BE2C (cell line): ENCODE measurements around the gene PKD2L1.

Source experiments
- DNase-seq: peaks from one replicate; pipeline ENCODE4 v3.0.0-alpha.2; 2020
- H3K27me3 ChIP-seq: fragments of 250-450 bp; sonication (Bioruptor Pico); 2 replicates; pipeline ENCODE4 v1.5.1; 2020; ENCODE audit warnings: mild to moderate bottlenecking
- H3K36me3 ChIP-seq: fragments of 250-450 bp; sonication (Bioruptor Pico); 2 replicates; pipeline ENCODE4 v1.5.1; 2020; ENCODE audit warnings: mild to moderate bottlenecking
- H3K4me1 ChIP-seq: fragments of 250-450 bp; sonication (Bioruptor Pico); 2 replicates; pipeline ENCODE4 v1.5.1; 2020
- H3K4me3 ChIP-seq: 2 replicates; pipeline ENCODE4 v1.5.1; 2011; ENCODE audit warnings: low read depth, low read length
- H3K9me3 ChIP-seq: fragments of 250-450 bp; sonication (Bioruptor Pico); 2 replicates; pipeline ENCODE4 v1.5.1; 2020
- TF ChIP-seq, protein P1 (sequence below): IDR thresholded peaks from 2 replicates; pipeline ENCODE4 v1.5.1; 2012; ENCODE audit warnings: mild to moderate bottlenecking, low read depth, low read length

The PKD2L1 gene

DNA sequence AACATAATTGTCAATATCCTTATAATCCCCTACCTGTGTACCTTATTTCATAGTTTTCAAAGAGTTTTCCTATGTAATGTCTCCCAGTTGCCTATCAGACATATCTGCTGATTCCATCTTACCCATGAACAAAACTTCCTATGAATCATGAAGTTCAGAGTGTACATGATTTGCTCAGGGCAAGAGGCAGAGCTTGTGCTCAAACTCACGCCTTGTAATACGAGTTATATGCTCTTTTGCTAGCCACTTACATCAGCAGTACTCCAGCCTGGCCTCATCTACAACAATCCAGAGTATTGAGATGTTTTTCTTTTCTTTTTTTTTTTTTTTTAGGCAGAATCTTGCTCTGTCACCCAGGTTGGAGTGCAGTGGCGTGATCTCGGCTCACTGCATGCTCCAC lies 11.8 kb downstream of the PKD2L1 start:
- H3K4me1 ChIP-seq, result no peaks in the 10 kb centered on the region
- no peak overlapping the region for H3K4me3 ChIP-seq
- peaks cover 13% of the 10 kb centered on the region for H3K27me3 ChIP-seq
- TF ChIP-seq, protein P1, sequence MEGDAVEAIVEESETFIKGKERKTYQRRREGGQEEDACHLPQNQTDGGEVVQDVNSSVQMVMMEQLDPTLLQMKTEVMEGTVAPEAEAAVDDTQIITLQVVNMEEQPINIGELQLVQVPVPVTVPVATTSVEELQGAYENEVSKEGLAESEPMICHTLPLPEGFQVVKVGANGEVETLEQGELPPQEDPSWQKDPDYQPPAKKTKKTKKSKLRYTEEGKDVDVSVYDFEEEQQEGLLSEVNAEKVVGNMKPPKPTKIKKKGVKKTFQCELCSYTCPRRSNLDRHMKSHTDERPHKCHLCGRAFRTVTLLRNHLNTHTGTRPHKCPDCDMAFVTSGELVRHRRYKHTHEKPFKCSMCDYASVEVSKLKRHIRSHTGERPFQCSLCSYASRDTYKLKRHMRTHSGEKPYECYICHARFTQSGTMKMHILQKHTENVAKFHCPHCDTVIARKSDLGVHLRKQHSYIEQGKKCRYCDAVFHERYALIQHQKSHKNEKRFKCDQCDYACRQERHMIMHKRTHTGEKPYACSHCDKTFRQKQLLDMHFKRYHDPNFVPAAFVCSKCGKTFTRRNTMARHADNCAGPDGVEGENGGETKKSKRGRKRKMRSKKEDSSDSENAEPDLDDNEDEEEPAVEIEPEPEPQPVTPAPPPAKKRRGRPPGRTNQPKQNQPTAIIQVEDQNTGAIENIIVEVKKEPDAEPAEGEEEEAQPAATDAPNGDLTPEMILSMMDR, result no peak
- H3K36me3 ChIP-seq, result no peaks in the 10 kb centered on the region
- no peak for DNase-seq
- H3K9me3 ChIP-seq, result no peaks in the 10 kb centered on the region

DNA sequence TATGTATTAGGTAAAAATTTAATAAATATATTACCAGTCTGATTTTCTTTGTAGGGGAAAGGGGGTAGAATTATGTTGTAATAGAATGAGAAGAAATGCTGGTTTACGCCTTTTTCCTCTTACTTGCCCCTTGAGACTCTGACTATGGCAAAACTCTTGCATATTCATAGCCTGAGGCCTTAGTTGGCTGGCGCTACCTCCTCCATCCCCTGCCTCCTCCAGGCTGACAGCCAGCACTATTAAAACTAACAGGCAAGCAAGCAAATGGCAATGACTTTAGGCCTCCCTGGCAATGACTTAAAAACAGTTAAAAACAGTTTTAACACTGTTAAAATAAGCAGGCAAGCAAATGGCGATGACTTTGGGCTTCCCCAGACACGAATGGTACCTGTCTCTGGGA lies 14.4 kb downstream of the PKD2L1 start:
- no peak for DNase-seq
- Histone ChIP-seq H3K9me3 (no peaks in the 10 kb centered on the region), H3K4me1 (no peaks in the 10 kb centered on the region), H3K27me3 (peaks cover 31% of the 10 kb centered on the region), H3K36me3 (no peaks in the 10 kb centered on the region), H3K4me3 (no peak overlapping the region)
- TF ChIP-seq, protein P1, result no peak

DNA sequence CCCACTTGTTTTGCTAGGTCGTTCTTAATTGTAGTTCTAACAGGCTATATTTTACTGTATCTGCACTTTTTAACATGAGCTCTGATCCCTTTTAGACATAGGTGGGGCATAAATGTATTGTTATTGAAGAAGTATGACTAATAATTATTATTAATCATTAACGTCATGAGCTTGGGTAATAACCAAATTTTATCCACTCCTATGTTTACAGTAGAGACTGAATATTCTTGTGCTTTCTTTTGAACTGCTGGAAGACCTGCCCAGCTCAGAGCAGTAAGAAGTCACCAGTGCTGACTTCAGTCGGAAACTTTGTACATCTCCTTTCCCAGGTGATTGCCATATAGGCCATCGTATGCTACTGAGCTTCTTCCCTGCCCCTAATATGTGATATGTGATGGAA lies 18.7 kb downstream of the PKD2L1 start:
- no peaks in the 10 kb centered on the region for H3K4me1 ChIP-seq
- no peak for DNase-seq
- TF ChIP-seq, protein P1, result no peak

DNA sequence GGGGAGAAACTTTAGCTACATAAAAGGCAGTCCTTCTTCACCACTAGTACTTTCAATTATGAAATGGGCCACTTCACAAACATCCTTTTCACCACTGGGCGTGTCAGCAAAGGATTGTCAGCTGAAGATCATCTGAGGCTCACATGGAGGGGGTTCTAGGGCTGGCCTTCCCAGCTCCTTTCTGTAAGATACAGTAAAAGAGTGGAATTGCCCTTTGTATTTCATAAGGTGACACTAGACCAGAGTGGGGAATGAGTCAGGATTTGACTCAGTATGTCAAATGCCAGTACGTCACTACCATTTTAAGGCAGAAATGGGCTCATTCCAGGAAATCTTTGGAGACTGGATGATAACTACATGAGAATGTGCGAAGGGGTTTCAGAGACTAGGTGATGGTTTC lies 22.3 kb downstream of the PKD2L1 start:
- no peaks in the 10 kb centered on the region for H3K4me1 ChIP-seq
- no peaks in the 10 kb centered on the region for H3K9me3 ChIP-seq
- DNase-seq, result no peak
- H3K4me3 ChIP-seq, result no peak overlapping the region
- peaks cover 28% of the 10 kb centered on the region for H3K27me3 ChIP-seq
- TF ChIP-seq, protein P1, result no peak
- no peaks in the 10 kb centered on the region for H3K36me3 ChIP-seq

More for the DNA sequence above, 18.7 kb downstream of the PKD2L1 start:
- Histone ChIP-seq H3K36me3 (no peaks in the 10 kb centered on the region), H3K9me3 (no peaks in the 10 kb centered on the region), H3K4me3 (no peak overlapping the region), H3K27me3 (peaks cover 31% of the 10 kb centered on the region)

DNA sequence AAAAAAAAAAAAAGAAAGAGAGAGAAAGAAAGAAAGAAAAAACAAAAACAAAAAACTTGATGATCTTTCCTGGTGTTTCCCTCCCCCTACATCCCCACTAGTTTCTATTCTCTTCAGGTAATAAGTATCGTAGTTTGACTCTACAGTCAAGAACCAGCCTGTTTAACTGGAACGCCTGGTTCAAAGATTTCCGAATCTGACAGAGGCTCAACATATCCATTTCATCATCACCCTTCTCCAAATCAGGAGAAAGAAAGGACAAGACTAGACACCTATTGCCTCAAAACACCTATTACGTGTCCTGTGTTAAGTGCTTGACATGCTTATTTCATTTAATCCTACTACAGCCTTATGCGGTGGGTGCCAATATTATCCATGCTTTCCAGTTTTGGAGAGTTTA lies 23.2 kb downstream of the PKD2L1 start:
- TF ChIP-seq, protein P1, result no peak
- no peak for DNase-seq
- Histone ChIP-seq H3K27me3 (peaks cover 20% of the 10 kb centered on the region), H3K9me3 (no peaks in the 10 kb centered on the region), H3K4me3 (no peak overlapping the region), H3K4me1 (no peaks in the 10 kb centered on the region), H3K36me3 (no peaks in the 10 kb centered on the region)

DNA sequence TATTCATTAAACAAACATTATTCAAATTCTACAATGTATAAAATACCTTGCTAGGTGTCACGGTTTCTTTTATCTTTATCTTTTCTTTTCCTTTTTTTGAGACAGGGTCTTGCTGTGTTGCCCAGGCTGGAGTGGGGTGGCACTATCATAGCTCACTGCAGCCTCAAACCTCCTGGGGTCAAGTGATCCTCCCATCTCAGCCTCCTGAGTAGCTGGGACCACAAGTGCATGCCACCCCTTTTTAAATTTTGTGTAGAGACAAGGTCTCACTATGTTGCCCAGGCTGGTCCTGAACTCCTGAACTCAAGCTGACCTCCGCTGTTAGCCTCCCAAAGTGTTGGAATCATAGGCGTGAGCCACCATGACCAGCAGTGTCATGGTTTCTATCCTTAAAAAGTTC lies 25.6 kb downstream of the PKD2L1 start:
- no peak overlapping the region for H3K4me3 ChIP-seq
- TF ChIP-seq, protein P1, result no peak
- no peaks in the 10 kb centered on the region for H3K9me3 ChIP-seq
- DNase-seq, result no peak
- H3K4me1 ChIP-seq, result no peaks in the 10 kb centered on the region
- peaks cover 9% of the 10 kb centered on the region; the same call in 1 of the 2 replicates for H3K27me3 ChIP-seq
- H3K36me3 ChIP-seq, result no peaks in the 10 kb centered on the region
